CD4-positive, alpha-beta T cell treated with Interleukin-4 for 4 hours (primary cell): ENCODE data around the gene PRKCE.

Experiments used
- DNase-seq: peaks from one replicate; pipeline ENCODE4 v3.0.0-alpha.2; 2020

PRKCE gene

DNA sequence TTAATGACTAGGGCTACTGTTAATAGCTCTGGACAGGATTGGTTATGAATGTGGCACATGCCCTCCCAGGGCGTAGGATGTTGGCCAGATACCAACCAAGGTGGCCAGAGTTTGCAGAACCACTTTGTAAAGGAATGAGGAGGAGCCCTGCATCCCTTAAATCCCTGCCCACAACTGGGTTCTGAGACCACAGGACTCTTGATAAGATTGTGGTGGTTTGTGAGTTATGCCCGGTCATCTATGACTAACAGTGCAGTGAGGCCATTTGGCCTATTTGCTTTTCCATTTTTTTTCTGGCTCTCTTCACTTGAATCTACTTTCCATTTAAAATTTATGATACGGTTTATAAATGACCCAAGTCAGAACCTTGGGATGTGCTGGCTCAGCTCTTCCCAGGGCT is 294.5 kb downstream of the PRKCE start:
- no peak for DNase-seq

- no peak for DNase-seq
Observed at GRCh38 chr2:45950606-45951005, 299.1 kb downstream of the PRKCE start.

DNA sequence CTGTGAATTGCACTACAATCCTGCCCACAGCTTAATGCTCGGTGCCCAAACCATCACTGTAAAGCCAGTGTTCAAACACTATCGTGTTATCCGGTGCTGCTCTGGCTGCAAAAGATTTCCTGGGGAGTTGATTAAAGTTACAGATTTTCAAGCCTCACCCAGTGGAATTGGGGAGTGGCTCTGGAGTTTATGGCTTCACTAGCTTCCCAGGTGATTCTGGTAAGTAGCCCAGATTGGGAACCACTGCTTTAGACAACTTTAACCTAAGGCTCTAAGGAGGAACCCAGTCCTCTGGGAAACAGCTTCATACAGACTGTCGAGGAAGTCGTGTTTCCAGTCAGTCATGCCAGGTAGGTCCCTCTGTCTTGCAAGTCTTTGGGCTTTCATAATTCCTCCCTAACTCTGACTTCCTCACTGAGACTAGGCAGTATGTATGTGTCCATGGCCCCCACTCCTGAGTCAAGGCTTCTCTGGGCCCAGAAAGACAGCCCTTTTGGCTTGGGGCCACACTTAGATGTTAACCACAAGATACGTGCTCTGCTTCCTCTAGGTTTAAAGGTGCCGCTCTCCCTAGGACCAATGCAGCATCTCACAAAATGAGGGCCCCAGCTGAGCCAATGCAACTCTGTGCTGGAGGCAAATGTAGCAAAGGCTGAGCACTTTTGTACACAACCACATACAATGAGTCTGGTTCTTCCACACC is 299.7 kb downstream of the PRKCE start:
- DNase-seq: no peak

- DNase-seq: no peak
Observed at GRCh38 chr2:45952591-45952990, 301.1 kb downstream of the PRKCE start.

DNA sequence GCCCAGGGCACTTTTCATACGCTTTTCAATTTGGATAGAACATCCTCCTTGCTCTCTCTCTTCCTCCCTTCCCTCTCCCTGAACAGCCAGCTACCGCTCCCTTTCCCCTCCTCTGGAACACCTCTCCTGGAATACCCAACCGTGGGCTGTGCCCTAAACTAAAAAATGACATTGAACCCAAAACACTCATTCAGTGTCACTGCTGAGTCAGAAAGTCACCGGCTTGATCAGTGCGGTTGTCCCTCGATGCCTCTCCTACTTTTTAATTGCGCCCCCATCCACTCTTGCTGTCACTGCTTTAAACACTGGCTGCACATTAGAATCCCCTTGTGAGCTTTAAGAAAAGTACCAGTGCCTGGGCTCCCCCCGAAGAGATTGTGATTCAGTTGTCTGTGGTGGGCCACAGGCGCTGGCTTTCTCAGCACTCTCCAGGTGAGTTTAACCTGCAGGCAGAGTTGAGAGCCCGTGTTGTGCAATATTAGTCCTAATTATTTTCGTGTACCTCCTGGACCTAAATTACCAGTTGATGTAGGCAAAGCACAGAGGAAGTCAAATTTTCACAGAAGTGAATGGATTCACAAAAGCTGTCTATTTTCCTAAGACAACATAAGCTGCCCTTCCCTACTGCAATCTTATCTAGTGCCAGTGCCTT is 302.0 kb downstream of the PRKCE start:
- DNase-seq: no peak

- DNase-seq: no peak
Observed at GRCh38 chr2:45954233-45954850, 302.9 kb downstream of the PRKCE start.

GRCh38 chr2:45957533-45958227 is 306.2 kb downstream of the PRKCE start:
- no peak for DNase-seq

- DNase-seq: no peak
Observed at GRCh38 chr2:45960057-45960863, 308.8 kb downstream of the PRKCE start.

DNA sequence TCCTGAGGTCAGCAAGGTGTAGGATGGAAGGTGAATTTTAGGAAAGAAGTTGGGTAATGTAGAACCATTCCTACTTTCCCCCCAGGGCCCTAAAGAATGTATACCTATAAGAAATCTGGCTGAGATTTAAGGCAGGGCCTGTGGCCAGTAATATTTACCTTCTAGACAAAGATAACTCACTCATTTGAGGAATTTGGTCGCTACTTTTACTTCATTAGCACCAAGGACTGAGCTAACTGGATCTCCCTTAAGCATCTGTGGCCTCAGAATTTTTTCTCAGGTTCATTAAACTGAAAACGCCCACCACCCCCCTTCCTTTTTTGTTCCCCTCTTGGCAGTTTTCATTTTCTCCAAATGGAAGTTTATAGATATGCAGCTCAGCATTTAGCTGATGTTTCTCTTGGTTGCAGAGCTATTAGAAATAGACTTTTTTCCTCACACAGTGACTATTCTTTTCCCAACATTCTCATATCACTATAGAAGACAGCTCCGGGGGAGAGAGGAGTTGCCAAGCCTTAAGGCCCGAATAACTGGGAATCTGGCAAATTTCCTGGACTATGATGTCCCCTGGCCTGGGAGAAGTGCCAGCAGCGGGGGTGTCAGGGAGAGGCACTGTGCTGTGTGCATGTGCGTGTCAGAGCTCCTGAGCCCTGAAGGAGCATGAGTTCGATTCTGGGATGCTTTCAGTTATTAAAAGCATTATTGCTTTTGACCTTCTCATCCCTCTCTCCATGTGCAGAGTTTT is 310.9 kb downstream of the PRKCE start:
- no peak for DNase-seq

DNA sequence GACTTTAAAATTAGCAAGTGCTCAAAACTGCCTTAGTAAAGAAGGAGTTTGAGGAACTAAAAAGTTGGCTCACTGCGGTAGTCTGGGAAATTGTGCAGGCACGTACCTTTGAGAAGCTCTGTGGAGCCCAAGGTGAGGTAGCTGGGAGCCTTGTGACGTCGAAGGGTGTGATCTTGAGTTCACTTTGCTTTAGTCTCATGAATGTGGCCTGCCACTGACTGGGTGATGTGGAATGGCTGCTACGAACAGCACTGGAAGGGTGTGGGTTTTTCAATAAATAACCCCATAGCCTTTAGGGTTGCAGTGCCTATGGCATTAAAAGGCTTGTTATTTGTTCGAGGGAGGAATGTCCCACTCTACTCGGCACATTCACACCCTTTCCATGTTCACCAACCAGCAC is 312.3 kb downstream of the PRKCE start:
- DNase-seq: no peak

DNA sequence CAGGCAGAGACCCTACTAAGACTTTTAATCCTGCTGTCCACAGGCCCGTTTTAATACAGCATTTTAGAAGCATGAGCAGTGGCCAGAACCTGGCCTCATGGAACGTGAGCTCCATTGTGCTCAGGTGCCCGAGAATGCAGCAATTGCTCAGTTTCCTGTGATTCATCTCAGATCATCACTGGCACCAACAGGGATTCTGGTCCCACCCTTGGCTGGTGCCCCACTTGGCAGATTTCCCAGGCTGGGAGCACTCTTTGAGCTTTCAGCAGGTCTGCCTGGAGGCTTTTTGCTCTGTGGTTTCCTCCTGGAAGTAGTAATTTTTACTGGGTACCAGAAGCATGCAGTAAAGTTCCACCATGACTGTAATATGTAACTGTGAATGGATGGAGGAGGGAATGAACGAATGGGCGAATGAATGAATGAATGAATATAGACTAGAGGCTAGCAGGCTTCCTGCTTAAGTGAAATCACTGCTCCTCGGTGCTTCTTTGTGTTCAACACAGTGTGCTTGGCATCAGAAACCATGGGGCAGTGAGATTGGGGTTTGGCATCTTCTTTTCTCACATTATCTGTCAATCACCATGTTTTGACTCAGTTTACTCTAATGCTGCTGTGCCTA is 312.9 kb downstream of the PRKCE start:
- DNase-seq: no peak

DNA sequence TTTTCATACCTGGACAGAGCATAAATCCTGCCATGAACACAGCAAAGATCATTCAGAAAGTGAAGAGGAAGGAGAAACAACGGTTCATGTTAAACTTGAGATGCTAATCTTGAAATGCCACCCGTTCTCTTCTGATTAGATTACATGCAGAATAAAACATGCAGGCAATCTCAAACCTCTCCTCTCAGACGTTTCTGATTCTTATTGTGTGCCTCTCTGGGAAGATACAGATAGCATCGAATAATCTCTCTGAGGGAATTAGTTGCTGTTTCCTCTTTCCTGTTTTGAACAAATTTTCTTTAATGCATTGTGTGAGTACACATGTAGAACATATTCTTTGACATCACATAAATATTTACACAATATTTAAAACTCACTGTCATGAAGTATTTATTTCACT is 313.4 kb downstream of the PRKCE start:
- DNase-seq: no peak

DNA sequence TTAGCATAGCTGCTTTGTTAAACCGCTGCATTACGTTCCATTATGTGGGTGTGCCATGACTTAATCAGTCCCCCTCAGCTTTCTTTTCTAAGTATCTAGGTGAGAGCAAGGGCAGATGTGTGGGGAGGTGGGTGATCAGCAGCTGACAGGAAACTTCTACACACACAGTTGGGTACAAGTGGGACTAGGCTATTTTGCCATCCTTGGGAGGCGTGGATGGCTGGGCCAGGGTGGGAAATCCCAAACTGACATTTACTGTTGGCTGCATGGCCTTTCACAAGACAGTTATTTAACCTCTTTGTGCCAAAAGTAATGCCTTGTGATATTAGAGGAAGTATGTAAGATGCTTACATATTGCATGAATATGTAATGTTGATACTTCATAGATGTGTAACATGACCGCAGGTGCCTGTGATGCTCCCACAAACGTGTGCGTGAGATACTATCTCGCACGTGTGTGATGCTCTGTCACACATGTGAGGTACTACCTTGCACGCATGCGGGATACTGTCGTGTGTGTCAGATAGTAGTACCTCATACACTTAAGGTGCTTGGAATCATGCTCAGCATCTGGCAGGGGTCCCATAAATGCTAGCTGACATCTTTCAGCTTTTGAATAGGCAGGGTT is 314.5 kb downstream of the PRKCE start:
- DNase-seq: no peak

- DNase-seq: no peak
Observed at GRCh38 chr2:45968946-45969584, 317.6 kb downstream of the PRKCE start.

- no peak for DNase-seq
Observed at GRCh38 chr2:45973426-45973825, 322.0 kb downstream of the PRKCE start.

GRCh38 chr2:45974056-45974455 is 322.6 kb downstream of the PRKCE start:
- DNase-seq: no peak

DNA sequence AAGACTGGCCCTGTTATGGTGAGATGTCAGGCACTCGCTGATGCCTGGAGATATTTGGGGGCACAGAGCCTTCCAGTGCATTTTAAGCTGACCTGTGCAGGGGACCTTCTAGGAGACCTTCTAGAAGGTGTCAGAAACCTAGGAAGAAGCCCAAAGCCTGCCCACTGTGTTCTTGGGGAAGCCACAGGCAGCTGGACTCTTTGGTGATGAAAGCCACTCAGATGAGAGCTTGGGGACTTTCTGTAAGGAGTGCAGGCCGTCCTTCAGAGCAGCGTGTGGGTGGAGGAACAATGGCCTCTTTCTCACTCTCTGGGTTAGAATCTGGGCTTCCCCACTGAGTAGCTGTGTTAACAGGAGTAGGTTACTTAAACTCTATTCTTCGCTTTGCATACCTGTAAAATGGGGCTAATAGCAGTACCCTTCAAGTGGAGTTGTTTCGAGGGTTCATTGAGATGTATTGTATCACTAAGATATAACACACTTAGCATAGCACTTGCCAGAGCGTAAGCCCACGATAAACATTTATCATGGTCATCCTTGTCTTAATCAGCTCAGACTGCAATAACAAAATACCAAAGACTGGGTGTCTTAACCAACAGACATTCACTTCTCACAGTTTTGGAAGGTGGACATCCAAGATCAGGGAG is 323.4 kb downstream of the PRKCE start:
- no peak for DNase-seq

DNA sequence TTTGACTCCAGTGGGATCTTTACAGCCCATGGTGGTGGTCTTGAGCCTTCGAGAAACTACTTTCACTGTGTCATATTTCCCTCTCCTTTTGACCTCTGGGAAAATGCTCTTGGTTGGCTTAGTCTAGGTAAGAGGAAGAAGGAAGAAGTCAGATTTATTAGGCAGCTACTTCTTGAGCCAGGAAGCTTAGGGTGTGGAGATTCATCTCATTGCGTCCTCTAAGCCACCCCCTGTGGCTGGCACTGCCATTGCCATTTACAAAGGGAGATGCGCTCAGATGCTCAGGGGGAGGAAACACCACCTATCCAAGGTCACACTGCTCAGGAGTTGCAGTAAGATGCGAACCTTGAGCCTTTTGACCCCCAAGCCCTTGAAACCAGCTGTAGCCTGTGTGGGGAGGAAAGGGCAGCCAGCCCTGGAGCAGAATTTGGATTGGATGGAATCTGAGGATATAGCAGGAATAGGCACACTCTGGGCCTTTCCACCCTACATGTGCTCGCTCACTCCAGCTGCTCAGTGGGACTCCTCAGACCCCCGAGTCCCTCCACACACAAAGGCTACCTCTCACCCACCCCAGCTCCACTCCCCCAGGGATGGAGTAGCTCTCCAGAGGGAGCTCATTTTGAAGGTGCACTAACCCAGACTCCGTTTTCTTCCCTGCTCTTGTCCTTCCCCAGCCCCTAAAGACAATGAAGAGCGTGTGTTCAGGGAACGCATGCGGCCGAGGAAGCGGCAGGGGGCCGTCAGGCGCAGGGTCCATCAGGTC is 324.5 kb downstream of the PRKCE start:
- DNase-seq: no peak

- no peak for DNase-seq
Observed at GRCh38 chr2:45978302-45978859, 326.9 kb downstream of the PRKCE start.
